Left lung (tissue), 10 donors: ENCODE data around the gene RILP. TPM values are rescaled to one million over a fixed set of nuclear protein-coding genes. Genes with fewer than 3 reads are reported as not detected.
"Not testable (repeated sequence)": the region's sequence is repeated elsewhere in the genome, so short reads cannot be mapped to it uniquely, and the experiment has no call there.

Source experiments
- ATAC-seq: fragments of 200-7000 bp; cut with Tn5 transposase; one replicate; pipeline ENCODE4 v1.9.1; 2020; ENCODE audit warnings: moderate library complexity
- DNase-seq, 4 donors: peaks; one replicate each; pipeline ENCODE4 v3.0.0-alpha.2; 2013 to 2020
- H3K27ac ChIP-seq, 2 donors: fragments of 200-600 bp; sonication (generic) in 1 of 2; one replicate each; pipeline versions ENCODE4 v1.5.0 to v1.8.0; 2020 to 2021
- H3K27me3 ChIP-seq, 2 donors: fragments of 200-600 bp; sonication (generic) in 1 of 2; one replicate each; pipeline versions ENCODE4 v1.5.0 to v1.8.0; 2020 to 2021
- H3K36me3 ChIP-seq, 2 donors: fragments of 200-600 bp; sonication (generic) in 1 of 2; one replicate each; pipeline versions ENCODE4 v1.5.0 to v1.8.0; 2020 to 2021
- H3K4me1 ChIP-seq, 2 donors: fragments of 200-600 bp; one replicate each; pipeline ENCODE4 v1.8.0; 2021
- H3K4me3 ChIP-seq, 2 donors: fragments of 200-600 bp; sonication (generic) in 1 of 2; one replicate each; pipeline versions ENCODE4 v1.5.0 to v1.8.0; 2020 to 2021; ENCODE audit warnings: mild to moderate bottlenecking in 1 of 2
- H3K9me3 ChIP-seq, 2 donors: fragments of 200-600 bp; sonication (generic) in 1 of 2; one replicate each; pipeline versions ENCODE4 v1.5.0 to v1.8.0; 2020 to 2021
- intact Hi-C, 2 donors: fragments of 100-400 bp; cut with DNase I; formaldehyde crosslinking; loops; one replicate each; pipeline versions ENCODE4 v1.11.2 to v1.14.2; 2022
- polyA plus RNA-seq, 6 donors: library from polyadenylated mRNA; unstranded; fragments of 120-200 nt; gene quantifications; one replicate each; pipeline ENCODE4 v1.2.1, GENCODE V29; 2013; ENCODE audit not compliant: insufficient read length in 6 of 6
- total RNA-seq, 2 donors: library from RNA; stranded (reverse); fragmentation: NEBNext Ultra II Directional; extraction: Animal tissue kit (Norgen Biotek cat#: 25700); gene quantifications; one replicate each; pipeline ENCODE4 v1.2.1, GENCODE V29; 2021
- TF ChIP-seq, protein P1 (sequence below), 2 donors: fragments of 200-600 bp; sonication (generic) in 1 of 2; IDR thresholded peaks; one replicate each; pipeline versions ENCODE4 v1.5.0 to v1.8.0; 2021; ENCODE audit warnings: antibody characterized with exemption in 2 of 2
- donor health status: DM: no; HTN: yes; CAD: no.
- donor health status: DM: no; HTN: no; CAD: no.

The RILP gene
- total and polyA plus RNA-seq, 8 donors = 6.3 to 34.7 (median 7.7) TPM

DNA sequence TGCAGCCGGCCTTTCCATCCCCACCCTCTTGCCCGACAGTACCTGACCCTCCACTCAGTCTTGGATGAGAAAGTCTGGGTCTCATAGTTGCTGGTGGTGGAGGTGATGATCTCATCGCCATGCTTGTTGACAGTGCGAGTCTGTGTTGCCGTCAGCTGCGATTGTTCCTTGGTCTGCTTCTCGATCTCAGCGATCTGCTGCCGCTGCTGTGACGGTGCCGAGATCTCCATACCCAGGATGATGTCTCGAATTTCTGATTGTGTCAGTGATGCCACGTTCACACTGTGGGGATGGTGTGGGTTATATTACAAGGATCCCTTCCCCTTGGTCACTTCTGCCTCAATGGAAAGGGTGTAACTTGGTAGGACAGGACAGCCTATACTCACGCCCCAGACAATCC is 4.1 kb upstream of the RILP start:
- H3K27me3 ChIP-seq = no peaks in the 10 kb centered on the region
- H3K36me3 ChIP-seq = peaks cover 0 to 87% of the 10 kb centered on the region in 2 donors
- no peaks in the 10 kb centered on the region for H3K9me3 ChIP-seq
- TF ChIP-seq, protein P1, sequence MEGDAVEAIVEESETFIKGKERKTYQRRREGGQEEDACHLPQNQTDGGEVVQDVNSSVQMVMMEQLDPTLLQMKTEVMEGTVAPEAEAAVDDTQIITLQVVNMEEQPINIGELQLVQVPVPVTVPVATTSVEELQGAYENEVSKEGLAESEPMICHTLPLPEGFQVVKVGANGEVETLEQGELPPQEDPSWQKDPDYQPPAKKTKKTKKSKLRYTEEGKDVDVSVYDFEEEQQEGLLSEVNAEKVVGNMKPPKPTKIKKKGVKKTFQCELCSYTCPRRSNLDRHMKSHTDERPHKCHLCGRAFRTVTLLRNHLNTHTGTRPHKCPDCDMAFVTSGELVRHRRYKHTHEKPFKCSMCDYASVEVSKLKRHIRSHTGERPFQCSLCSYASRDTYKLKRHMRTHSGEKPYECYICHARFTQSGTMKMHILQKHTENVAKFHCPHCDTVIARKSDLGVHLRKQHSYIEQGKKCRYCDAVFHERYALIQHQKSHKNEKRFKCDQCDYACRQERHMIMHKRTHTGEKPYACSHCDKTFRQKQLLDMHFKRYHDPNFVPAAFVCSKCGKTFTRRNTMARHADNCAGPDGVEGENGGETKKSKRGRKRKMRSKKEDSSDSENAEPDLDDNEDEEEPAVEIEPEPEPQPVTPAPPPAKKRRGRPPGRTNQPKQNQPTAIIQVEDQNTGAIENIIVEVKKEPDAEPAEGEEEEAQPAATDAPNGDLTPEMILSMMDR (IDR thresholded peaks at IDR 0.05) = no peak
- H3K4me1 ChIP-seq = peaks cover 7 to 18% of the 10 kb centered on the region in 2 donors
- H3K27ac ChIP-seq = no peak overlapping the region
- intact Hi-C loops = no loop called here
- ATAC-seq (no peak), DNase-seq (peak in 1 of 4 donors; percentile 22)
- no peak overlapping the region for H3K4me3 ChIP-seq

- Histone ChIP-seq H3K4me1 (peaks cover 13 to 27% of the 10 kb centered on the region in 2 donors), H3K36me3 (peaks cover 0 to 78% of the 10 kb centered on the region in 2 donors)
- ATAC-seq, H3K27me3 ChIP-seq, intact Hi-C loops, H3K27ac ChIP-seq, H3K4me3 ChIP-seq, H3K9me3 ChIP-seq, DNase-seq: not testable (repeated sequence)
Observed at GRCh38 chr17:1652794-1653193, 3.1 kb upstream of the RILP start.

- Histone ChIP-seq H3K27me3 (no peaks in the 10 kb centered on the region), H3K27ac (no peak overlapping the region), H3K36me3 (peaks cover 0 to 65% of the 10 kb centered on the region in 2 donors), H3K4me3 (no peak overlapping the region), H3K4me1 (peaks cover 15 to 40% of the 10 kb centered on the region in 2 donors), H3K9me3 (no peaks in the 10 kb centered on the region)
- TF ChIP-seq, protein P1 (IDR thresholded peaks at IDR 0.05) = no peak
- DNase-seq (peak in 1 of 4 donors; percentile 35), ATAC-seq (no peak)
- intact Hi-C loops = no loop called here
Observed at GRCh38 chr17:1651559-1651844, 1.8 kb upstream of the RILP start.

DNA sequence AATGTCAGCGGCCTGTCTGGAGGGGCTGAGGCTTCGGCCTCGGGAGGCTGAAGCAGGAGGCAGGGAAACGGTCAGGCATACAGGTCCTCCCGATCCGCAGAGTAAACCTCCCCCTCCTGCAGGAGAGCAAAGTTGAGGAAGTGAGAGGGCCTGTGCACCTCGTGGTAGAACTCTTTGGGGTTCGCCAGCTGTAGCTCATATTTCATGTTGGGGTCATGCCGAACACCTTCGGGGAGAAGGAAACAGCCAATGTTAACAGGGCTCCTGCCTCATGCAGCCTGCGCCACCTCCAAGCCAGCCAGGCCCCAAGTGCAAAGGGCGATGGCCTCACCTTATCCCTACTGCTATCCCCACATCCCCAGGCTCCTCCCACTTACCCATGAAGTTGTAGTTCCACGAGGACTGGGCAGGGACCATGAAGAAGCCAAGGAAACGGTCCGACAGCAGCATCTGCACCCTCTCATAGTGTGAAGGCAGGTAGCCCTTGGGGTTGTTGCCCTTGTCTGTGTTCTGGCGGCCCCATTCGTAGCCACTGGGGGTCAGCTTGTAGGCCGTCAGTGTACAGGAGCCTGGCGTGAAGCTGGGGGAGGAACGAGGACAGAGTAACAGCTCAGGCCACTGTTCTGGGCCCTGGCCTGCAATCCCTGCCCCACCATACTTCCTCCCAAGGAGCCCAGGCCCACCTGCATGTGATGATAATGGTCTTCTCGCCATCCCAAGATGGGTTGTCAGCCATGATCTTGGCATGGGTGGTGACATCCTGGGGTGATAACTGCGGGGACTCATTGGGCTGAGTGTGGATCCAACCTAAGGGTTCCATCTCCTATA is 1.3 kb upstream of the RILP start:
- peak in 1 of 4 donors; percentile 59 for DNase-seq
- Histone ChIP-seq H3K4me1 (peaks cover 19 to 46% of the 10 kb centered on the region in 2 donors), H3K27me3 (no peaks in the 10 kb centered on the region), H3K9me3 (no peaks in the 10 kb centered on the region), H3K36me3 (peaks cover 0 to 59% of the 10 kb centered on the region in 2 donors), H3K27ac (peak overlapping the region; percentile 95 to 98), H3K4me3 (peak overlapping the region in 1 of 2 donors; percentile 70)
- intact Hi-C loops = no loop called here
- TF ChIP-seq, protein P1 (IDR thresholded peaks at IDR 0.05) = no peak
- ATAC-seq = no peak

DNA sequence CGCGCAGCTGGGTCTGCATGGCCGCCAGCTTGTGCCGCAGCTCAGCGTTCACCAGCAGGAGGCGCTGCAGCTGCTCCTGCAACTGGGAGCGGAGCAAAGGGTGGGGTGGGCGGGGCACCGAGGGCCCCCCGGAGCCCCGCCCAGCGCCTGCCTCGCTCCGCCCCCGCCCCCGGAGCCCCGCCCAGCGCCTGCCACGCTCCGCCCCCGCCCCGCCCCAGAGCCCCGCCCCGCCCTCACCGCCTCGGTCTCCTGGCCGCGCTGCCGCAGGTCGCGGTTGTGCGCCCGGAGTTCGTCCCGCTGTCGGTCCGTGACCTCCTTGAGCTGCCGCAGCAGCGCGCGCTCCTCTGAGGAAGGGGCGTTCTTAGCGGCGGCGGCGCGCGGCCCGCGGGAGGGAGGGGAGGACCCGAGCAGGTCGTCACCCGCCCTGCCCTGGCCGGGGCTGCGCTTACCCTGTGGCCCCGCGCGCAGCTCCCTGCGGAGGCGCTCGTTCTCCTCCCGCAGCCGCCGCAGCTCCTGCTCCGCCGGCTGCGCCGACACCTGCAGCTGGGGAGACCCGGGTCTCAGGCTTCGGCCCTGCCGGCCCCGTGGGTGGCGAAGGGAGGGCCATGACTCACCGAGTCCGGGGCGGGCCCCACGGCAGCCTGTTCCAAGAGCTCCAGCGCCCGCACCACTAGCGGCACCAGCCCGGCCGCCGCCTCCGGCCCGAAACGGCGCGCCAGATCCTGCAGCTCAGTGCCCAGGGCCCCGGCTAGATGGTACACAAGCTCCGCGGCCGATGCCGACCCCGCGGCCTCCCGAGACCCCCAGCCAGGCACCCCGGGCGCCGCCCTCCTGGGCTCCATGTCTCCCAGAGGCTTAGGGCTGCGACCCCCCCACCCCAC is 463 bp downstream of the RILP start:
- Histone ChIP-seq H3K4me3 (peak overlapping the region; percentile 57 to 70), H3K27ac (peak overlapping the region; percentile 95 to 98), H3K27me3 (no peaks in the 10 kb centered on the region), H3K36me3 (peaks cover 0 to 42% of the 10 kb centered on the region in 2 donors), H3K4me1 (peaks cover 32 to 63% of the 10 kb centered on the region in 2 donors), H3K9me3 (no peaks in the 10 kb centered on the region)
- TF ChIP-seq, protein P1 (IDR thresholded peaks at IDR 0.05) = peak; percentile 76 to 93
- intact Hi-C loops = no loop called here
- DNase-seq = peak; percentile 91 to 98 (median 95)
- peak; percentile 69 for ATAC-seq
